HG02610 (cell line): ENCODE measurements around the gene IL27RA.
"Not testable (repeated sequence)": the region's sequence is repeated elsewhere in the genome, so short reads cannot be mapped to it uniquely, and the experiment has no call there.

Experiments
- ATAC-seq: cut with Tn5 transposase; IDR thresholded peaks from one replicate; pipeline ENCODE4 v1.9.1; 2021; ENCODE audit warnings: mild to moderate bottlenecking, moderate library complexity; ENCODE audit not compliant: unreplicated experiment

IL27RA gene

DNA sequence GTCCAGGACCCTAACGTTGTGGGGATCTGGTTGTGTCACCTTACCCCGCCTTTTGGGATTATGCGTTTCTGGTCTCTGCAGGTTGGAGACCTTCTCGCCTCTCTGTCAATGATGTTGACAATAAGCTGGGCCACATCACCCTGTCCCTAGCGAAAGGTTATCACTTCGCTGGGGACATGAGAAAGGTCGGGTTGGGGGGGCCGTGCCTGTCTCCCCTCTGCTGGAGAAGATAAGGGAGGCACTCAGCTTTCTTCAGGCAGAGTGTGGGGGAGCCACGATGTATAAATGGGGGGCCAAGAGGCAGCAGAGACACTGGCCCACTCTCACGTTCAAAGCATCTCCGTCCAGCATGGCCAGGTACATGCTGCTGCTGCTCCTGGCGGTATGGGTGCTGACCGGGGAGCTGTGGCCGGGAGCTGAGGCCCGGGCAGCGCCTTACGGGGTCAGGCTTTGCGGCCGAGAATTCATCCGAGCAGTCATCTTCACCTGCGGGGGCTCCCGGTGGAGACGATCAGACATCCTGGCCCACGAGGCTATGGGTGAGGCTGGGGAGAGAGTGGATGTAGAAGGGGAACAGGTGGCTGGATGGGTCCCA lies 3.6 kb upstream of the IL27RA start, which contains the start of gene RLN3:
Gene RLN3, plus strand, starts transcription at position 293 of the 595 bp plus-strand sequence. Its CDS starts 57 bp downstream, at position 350.
- ATAC-seq, result no peak

DNA sequence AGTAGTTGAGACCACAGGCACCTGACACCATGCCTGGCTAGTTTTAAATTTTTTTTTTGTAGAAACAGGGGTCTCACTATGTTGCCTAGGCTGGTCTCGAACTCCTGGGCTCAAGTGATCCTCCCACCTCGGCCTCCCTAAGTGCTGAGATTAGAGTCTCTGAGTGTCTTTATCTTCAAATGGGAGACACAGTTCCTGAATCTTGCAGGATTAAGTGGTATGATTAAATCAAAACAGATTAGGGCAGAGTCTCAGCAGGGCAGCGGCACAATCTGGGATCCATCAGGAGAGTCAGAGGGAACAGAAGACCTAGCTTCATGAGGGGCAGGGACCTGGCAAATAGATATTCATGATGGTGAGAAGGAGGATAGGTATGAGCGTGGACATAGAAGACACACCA lies 2.7 kb upstream of the IL27RA start:
- no peak for ATAC-seq

DNA sequence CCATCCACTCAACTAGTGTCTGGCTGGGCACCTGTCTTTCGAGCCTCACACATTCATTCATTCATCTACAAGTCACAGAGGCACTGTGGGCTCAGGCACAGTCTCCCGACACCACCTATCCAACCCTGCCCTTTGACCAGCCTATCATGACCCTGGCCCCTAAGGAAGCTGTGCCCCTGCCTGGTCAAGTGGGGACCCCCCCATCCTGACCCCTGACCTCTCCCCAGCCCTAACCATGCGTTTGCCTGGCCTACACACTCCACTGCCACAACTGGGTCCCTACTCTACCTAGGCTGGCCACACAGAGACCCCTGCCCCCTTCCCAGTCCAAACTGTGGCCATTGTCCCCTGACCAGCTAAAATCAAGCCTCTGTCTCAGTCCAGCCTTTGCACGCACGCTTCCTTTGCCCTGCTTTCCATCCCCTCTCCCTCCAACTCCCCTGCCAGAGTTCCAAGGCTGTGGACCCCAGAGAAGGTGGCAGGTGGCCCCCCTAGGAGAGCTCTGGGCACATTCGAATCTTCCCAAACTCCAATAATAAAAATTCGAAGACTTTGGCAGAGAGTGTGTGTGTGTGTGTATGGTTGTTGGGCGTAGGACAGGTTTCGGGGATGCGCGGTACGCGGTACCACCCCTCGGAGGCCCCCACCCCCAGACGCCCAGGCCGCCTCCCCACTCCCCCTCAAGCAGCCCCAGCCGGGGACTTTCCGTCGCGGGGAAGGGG lies 404 bp upstream of the IL27RA start:
- no peak for ATAC-seq

DNA sequence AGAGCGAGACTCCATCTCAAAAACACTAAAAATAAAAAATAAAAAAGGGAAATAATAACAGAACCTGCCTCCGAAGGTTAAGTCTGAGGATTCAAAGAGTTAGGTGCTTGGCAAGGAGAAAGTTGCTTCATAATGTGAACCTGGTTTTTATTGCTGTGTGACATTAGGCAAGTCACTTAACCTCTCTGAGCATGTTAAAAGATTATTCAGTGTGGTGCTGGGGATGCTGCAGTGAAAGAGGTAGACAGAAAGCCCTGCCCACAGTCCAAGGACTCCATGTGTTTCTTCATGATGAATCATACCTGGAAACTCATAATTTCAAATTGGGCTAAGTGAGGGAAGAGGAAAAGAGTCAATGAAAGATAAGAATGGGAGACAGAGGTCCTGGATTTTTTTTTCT lies 2.4 kb downstream of the IL27RA start:
- ATAC-seq, result no peak

DNA sequence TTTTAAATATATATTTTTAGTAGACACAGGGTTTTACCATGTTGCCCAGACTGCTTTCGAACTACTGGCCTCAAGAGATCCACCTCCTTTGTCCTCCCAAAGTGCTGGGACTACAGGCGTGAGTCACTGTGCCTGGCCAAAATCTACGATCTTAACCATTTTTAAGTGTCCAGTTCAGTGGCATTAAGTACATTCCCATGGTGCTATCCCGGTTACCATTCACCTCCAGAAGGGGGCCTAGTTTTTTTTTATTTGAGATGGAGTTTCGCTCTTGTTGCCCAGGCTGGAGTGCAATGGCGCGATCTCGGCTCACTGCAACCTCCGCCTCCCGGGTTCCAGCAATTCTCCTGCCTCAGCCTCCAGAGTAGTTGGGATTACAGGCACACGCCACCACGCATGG lies 3.6 kb downstream of the IL27RA start:
- not testable (repeated sequence) for ATAC-seq

DNA sequence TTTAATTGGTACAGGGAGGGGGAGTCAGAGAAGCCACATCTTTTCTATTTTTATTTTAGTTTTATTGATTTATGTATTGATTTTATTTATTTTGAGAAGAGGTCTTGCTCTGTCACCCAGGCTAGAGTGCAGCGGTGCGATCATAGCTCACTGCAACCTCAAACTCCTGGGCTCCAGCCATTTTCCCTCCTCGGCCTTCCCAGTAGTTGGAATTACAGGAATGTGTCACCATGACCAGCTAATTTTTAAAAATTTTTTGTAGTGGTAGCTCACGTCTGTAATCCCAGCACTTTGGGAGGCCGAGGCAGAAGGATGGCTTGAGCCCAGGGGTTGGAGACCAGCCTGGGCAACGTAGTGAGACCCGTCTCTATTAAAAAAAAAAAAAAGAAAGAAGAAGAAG lies 4.1 kb downstream of the IL27RA start:
- no peak for ATAC-seq

DNA sequence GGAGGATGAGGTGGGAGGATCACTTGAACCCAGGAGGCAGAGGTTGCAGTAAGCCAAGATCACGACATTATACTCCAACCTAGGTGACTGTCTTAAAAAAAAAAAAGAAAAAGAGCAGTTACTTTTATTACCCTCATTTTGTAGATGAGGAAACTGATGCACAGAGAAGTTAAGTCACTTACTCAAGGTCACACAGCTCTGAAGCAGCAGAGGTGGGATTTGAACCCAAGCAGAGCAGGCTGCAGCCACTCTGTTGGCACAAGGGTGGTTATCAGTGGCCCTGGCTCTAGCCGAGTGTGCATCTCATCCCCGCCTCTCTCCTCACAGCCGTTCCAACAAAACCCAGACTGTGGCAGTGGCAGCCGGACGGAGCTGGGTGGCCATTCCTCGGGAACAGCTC lies 7.6 kb downstream of the IL27RA start:
- no peak for ATAC-seq

DNA sequence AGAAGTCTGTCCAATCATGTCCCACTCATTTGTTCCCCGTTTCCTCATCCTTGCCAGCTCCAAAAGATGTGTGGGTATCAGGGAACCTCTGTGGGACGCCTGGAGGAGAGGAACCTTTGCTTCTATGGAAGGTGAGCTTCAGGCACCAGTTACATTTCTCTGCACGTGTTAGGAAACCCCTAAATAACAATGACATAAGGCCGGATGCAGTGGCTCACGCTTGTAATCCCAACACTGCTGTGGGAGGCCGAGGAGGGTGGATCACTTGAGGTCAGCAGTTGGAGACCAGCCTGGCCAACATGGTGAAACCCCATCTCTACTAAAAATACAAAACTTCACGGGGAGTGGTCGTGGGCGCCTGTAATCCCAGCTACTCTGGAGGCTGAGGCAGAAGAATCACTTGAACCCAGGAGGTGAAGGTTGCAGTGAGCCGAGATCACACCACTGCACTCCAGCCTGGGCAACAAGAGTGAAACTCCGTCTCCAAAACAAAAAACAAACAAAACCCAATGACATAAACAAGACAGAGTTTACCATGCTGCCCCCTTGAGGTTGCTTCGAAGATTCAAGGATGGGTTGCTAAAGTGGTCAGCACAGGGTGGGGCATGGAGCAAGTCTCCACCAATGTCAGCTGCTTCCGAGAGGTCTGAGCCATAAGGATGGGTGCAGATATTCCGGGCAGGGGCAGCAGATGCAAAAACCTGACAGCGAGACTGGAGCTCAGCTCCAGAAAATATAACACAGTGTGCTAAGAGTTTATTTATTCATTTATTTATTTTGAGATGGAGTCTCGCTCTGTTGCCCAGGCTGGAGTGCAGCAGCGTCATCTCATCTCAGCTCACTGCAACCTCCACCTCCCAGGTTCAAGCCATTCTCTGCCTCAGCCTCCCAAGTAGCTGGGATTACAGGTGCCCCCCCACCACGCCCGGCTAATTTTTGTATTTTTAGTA lies 11.4 kb downstream of the IL27RA start:
- not testable (repeated sequence) for ATAC-seq

DNA sequence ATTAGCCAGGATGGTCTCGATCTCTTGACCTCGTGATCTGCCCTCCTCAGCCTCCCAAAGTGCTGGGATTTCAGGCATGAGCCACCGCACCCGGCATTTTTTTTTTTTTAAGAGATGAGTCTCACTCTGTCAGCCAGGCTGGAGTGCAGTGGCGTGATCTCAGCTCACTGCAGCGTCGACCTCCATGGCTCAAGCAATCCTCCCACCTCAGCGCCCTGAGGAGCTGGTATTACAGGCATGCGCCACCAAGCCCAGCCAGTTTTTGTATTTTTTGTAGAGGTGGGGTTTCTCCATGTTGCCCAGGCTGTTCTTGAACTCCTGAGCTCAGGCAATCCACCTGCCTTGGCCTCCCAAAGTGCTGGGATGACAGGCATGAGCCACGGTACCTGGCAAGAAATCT lies 16.3 kb downstream of the IL27RA start:
- not testable (repeated sequence) for ATAC-seq

DNA sequence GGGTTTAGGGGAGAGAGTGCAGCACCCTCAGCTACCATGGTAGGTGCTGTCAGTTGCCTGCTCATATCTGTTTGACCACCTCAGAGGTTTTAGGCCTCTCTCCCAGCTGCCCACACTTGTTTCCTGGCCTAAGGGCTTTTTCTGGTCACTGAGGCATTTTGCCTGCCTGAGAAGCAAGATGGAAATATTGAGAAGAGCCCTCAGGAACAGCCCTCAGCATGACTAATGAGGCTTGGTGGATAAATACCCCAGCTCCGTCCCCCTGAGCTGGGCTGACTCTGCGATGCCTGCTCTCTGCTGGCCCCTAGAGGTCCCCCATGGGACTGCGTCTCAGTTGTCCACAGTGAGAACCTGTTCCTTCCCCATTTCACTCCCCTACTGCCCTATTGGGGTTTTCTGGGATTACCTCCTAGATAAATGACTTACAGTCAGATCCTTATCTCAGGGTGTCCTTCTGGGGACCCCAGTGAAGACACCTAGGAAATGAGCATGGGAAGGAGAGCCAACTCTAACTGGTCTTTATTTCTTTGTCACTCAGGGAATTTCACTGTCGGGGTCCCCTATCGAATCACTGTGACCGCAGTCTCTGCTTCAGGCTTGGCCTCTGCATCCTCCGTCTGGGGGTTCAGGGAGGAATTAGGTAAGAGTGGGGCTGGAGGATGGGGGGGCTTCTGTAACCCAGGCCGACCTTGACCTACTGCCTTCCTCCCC lies 17.0 kb downstream of the IL27RA start:
- no peak for ATAC-seq

DNA sequence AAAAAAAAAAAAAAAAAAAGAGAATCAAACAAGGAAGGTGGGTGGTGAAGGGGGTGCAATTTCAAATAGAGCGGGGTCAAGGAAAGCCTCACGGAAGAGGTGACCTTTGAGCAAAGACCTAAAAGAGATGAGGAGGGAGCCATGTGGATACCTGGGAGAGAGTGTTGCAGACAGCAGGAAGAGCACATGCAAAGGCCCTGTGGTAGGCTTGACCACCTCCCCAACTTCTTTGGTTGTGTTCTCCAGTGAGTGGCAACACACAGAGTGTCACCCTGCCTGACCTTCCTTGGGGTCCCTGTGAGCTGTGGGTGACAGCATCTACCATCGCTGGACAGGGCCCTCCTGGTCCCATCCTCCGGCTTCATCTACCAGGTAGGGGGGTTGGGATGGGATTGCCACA lies 18.9 kb downstream of the IL27RA start:
- no peak for ATAC-seq

DNA sequence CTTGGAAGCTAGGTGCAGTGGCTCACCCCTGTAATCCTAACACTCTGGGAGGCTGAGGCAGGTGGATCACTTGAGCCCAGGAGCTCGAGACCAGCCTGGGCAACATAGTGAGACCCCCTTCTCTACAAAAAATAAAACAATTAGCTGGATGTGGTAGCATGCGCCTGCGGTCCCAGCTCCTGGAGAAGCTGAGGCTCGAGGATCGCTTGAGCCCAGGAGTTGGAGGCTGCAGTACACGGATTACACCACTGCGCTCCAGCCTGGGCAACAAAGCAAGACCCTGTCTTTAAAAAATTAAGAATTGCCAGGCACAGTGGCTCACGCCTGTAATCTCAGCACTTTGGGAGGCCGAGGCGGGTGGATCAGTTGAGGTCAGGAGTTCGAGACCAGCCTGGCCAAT lies 19.4 kb downstream of the IL27RA start:
- ATAC-seq, result not testable (repeated sequence)

DNA sequence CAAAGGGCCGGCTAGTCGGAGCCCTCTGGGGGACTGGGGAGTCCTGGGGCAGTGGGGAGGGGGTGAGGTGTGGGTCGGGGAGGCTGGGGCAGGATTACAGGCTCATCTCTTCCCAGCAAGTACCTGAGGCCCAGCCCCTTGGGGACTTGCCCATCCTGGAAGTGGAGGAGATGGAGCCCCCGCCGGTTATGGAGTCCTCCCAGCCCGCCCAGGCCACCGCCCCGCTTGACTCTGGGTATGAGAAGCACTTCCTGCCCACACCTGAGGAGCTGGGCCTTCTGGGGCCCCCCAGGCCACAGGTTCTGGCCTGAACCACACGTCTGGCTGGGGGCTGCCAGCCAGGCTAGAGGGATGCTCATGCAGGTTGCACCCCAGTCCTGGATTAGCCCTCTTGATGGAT lies 20.4 kb downstream of the IL27RA start:
- no peak for ATAC-seq

DNA sequence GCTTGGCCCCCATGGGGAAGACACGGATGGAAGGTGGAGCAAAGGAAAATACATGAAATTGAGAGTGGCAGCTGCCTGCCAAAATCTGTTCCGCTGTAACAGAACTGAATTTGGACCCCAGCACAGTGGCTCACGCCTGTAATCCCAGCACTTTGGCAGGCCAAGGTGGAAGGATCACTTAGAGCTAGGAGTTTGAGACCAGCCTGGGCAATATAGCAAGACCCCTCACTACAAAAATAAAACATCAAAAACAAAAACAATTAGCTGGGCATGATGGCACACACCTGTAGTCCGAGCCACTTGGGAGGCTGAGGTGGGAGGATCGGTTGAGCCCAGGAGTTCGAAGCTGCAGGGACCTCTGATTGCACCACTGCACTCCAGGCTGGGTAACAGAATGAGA lies 20.9 kb downstream of the IL27RA start:
- no peak for ATAC-seq

DNA sequence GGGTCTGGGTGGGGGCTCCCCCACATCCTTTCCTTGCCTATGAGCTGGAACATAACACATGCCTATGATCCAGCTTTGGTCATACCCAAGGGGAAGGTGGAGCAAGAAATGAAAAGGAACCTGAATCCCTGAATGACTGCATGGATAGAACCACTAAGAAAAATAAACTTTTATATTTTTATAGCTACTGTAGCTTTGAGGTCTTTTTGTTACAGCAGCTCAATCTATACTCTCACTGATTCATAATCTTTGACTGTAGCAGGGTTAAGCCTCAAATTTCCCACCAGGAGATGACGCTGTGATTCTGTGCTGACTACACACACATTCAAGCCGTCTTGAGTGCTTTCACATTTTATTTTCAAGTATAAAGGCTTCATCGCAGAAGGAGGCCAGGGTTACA lies 21.5 kb downstream of the IL27RA start:
- ATAC-seq, result no peak

DNA sequence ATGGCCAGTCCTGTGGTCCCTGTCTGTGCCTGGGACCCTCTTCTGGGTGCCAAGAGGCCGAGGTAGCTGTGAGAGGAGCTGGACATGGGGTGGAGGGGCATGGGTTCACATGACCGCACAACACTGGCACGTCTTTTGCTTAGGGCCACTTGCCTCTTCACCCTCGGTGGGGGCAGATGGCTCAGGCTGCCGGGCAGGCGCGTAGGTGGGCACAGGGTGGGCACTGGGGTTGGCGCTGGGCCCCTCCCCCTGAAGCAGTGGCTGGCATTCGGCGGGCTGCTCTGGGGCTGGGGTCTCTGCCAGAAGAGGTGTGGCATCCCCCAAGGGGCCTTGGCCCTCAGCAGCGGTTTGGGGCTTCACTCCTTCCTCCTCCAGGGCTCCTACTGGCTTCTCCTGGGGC lies 21.9 kb downstream of the IL27RA start:
- ATAC-seq, result no peak

DNA sequence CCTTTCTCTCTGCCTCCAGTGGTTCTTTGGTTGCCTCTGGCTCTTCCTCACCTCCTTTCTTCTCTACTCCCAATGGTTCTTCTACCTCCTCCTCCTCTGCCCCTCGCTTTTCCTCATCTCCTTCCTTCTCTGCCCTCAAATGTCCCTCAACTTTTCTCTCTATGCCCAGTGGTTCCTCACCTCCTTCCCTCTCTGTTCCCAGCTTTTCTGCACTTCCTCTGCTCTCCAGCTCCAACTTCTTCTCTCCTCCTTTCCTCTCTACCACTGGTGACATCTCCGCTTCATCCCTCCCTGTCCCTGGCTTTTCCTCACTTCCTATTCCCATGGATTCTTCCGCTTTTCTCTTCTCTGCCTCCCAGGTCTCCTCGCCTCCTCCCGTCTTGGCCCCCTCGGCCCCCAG lies 22.5 kb downstream of the IL27RA start:
- no peak for ATAC-seq

DNA sequence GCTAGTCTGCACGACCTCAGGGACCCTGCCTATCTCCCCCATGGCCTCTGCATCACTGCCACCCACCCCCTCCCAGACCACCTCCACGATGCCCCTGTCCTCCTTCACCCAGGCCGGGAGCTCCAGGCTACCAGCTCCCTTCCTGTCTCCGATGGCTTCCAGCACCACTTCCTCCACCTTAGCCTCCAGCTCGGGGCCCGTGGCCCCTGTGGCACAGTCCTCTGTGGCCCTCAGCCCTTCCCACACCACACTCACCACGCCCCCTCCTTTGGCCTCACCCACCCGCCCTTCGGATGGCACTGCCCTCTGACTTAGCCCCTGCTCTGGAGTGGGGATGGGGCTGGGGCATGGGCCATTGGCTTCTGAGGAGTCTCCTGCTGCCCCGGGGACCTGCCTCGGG lies 23.2 kb downstream of the IL27RA start:
- ATAC-seq, result no peak

DNA sequence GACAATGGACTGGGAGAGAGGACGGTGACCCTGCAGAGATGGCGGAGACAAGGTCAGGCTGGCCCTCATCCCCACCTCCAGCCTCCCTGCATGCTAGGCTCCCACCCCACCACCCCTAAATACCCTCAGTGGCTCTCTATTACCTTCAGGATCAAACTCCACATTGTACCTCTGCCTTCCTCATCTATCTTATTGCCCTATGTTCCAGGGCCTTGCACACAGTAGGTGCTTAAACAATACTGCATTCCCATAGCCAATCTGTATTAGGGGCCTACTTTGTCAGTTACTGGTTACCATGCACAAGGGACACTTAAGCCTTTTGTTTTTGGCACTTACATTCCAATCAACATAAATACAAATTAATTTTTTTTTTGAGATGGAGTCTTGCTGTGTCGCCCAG lies 23.8 kb downstream of the IL27RA start:
- ATAC-seq, result no peak

DNA sequence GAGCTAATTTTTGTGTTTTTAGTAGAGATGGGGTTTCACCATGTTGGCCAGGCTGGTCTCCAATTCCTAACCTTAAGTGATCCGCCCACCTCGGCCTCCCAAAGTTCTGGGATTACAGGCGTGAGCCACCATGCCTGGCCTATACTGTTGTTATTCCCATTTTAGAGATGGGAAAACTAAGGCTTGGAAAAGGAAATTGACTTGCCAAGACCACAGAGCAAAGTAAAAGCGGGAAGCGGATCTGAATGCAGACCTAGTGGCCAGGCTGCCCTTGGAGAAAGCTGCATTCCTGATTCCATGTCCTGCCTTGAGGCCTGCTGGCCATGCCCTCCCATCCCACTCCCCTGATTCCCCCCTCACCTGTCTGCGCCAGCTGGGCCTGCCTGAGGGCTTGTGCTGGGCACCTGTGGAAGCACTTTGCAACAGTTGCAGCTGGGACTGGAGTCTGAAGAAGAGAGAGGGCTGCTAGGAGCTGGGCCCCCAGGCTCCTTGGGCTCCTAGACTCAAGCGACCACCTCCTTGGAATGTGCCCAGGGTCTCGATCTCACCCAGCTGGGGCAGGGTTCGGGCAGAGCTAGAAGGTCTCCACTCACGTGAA lies 24.6 kb downstream of the IL27RA start:
- ATAC-seq, result no peak
